Measurements from ENCODE around the gene DAPK2.

- TF ChIP-seq CTCF (IDR thresholded peaks at IDR 0.05) (no peak), POLR2AphosphoS5 (IDR thresholded peaks at IDR 0.05) (no peak), POLR2A (IDR thresholded peaks at IDR 0.05) (no peak), EP300 (IDR thresholded peaks at IDR 0.05) (no peak)
Measured at GRCh38 chr15:64066451-64066850, 20.2 kb upstream of the DAPK2 start.
